LoVo (cell line): ENCODE results near the gene ADIG.

Experiments used
- DNase-seq: peaks from one replicate; pipeline ENCODE4 v3.0.0-alpha.2; 2016; ENCODE audit warnings: low spot score

The ADIG gene

GRCh38 chr20:38633577-38634093 is 52.6 kb downstream of the ADIG start:
- DNase-seq = peak; percentile 69

DNA sequence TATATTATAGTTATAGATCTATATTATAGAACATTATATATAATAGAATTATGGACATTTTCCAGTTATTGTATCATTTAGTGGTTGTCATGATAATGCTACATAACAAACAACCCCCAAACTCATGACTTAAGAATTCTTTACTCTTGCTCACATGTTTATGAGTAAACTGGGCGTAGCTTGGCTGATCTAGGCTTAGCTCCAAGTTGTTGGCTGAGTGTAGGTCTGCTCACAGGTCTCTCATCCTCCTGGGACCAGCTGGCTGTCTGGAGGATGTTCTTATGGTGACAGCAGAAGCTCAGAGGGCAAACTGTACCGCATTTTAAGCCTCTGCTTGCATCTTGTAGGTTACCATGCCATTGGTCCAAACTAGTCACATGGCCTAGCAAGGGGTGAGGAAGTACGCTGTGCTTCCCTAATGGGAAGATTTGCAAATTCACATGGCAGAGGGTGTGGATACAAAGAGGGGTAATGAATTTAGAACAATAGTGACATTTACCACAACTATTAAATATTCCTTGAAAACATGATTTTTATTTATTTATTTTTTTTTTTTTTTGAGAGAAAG is 54.8 kb downstream of the ADIG start:
- DNase-seq = no peak
